A673 (cell line): Measurements from ENCODE around the gene ATP9A. TPM values are rescaled to one million over a fixed set of nuclear protein-coding genes. Genes with fewer than 3 reads are reported as not detected.

Experiments
- BruUV-seq: library from RNA; stranded (reverse); fragments of 400-500 nt; replicated peaks from 2 replicates; lab custom pipeline; 2021; lab: Mats Ljungman, UMichigan
- CTCF ChIA-PET: fragments of 300-600 bp; sonication (Branson Sonifier 250); formaldehyde crosslinking; loops from one replicate; lab custom pipeline; 2022; ENCODE audit warnings: antibody characterized with exemption; lab: Charles Lee
- POLR2A ChIA-PET: fragments of 300-600 bp; sonication (Branson Sonifier 250); formaldehyde crosslinking; loops from one replicate; lab custom pipeline; 2022; ENCODE audit warnings: antibody characterized with exemption; ENCODE audit not compliant: low non-redundant PET; lab: Charles Lee
- DNase-seq: peaks from one replicate; pipeline ENCODE4 v3.0.0-alpha.2; 2015; ENCODE audit warnings: low spot score
- H3K27ac ChIP-seq: fragments of 200-600 bp; sonication (generic); 2 replicates; pipeline ENCODE4 v1.5.1; 2016; ENCODE audit warnings: mixed run types, low read depth, mild to moderate bottlenecking, mixed read lengths, antibody characterized with exemption, low read length; ENCODE audit not compliant: poor library complexity, severe bottlenecking
- H3K27me3 ChIP-seq: fragments of 200-600 bp; sonication (generic); replicated peaks from 2 replicates; pipeline ENCODE4 v1.6.1; 2017; ENCODE audit warnings: mixed run types, low read depth, mild to moderate bottlenecking, mixed read lengths, antibody characterized with exemption, low read length; ENCODE audit not compliant: insufficient read depth, poor library complexity
- H3K36me3 ChIP-seq: fragments of 200-600 bp; sonication (generic); 2 replicates; pipeline ENCODE4 v1.6.1; 2016; ENCODE audit warnings: mixed run types, mild to moderate bottlenecking, mixed read lengths, antibody characterized with exemption, low read length; ENCODE audit not compliant: insufficient read depth, poor library complexity, severe bottlenecking
- H3K4me1 ChIP-seq: fragments of 200-600 bp; sonication (generic); 2 replicates; pipeline ENCODE4 v1.6.1; 2017; ENCODE audit warnings: mixed run types, mild to moderate bottlenecking, mixed read lengths, antibody characterized with exemption, low read length; ENCODE audit not compliant: insufficient read depth, poor library complexity, severe bottlenecking
- H3K4me3 ChIP-seq: fragments of 200-600 bp; sonication (generic); 2 replicates; pipeline ENCODE4 v1.5.1; 2016; ENCODE audit warnings: low read depth, mixed run types, mild to moderate bottlenecking, mixed read lengths, low read length; ENCODE audit not compliant: poor library complexity, severe bottlenecking
- H3K9me3 ChIP-seq: fragments of 200-600 bp; sonication (generic); 2 replicates; pipeline ENCODE4 v1.6.1; 2016; ENCODE audit warnings: mixed run types, low read depth, mild to moderate bottlenecking, mixed read lengths, antibody characterized with exemption, low read length; ENCODE audit not compliant: poor library complexity, severe bottlenecking
- CTCF ChIP-seq: fragments of 300-800, 200-600 bp; sonication (generic); conservative IDR thresholded peaks from 2 replicates; pipeline ENCODE4 v1.5.1; 2017; ENCODE audit warnings: low read depth, mild to moderate bottlenecking, antibody characterized with exemption, low read length, moderate library complexity, mixed read lengths
- EZH2 ChIP-seq: fragments of 200-600 bp; sonication (generic); IDR thresholded peaks from 2 replicates; pipeline ENCODE4 v1.6.1; 2017; ENCODE audit warnings: borderline replicate concordance, low read depth, mild to moderate bottlenecking, mixed read lengths, antibody characterized with exemption, low read length; ENCODE audit not compliant: poor library complexity, severe bottlenecking
- intact Hi-C: fragments of 100-400 bp; cut with micrococcal nuclease; formaldehyde crosslinking; loops from one replicate; pipeline ENCODE4 v1.10.0; 2022; ENCODE audit not compliant: unreplicated experiment
- total RNA-seq: library from RNA; stranded (reverse); gene quantifications from 2 replicates; pipeline ENCODE4 v1.2.3, GENCODE V29; 2021

The ATP9A gene
- total RNA-seq, 1 experiment from 2014 or later: 31.2 TPM

GRCh38 chr20:51562027-51562331, 206.2 kb downstream of the ATP9A start:
- CTCF ChIA-PET: interaction anchor here (1.1 kb wide), 1 partner anchor 521 kb away, joined by 3 read pairs; no protein-coding TSS in a partner anchor
- Histone ChIP-seq H3K27me3 (no peaks in the 10 kb centered on the region), H3K9me3 (no peaks in the 10 kb centered on the region), H3K4me3 (peak overlapping the region; percentile 57), H3K27ac (no peak overlapping the region), H3K4me1 (peaks cover 26% of the 10 kb centered on the region), H3K36me3 (no peaks in the 10 kb centered on the region)
- POLR2A ChIA-PET: interaction anchor here (0.6 kb wide), 1 partner anchor 633 kb away, joined by 3 read pairs; no protein-coding TSS in a partner anchor
- no TSS peak for BruUV-seq
- DNase-seq: peak; percentile 58
- intact Hi-C loops: no loop called here
- TF ChIP-seq EZH2: no peak
- TF ChIP-seq CTCF: no peak

- no peak for DNase-seq
- Histone ChIP-seq H3K9me3 (no peaks in the 10 kb centered on the region), H3K27me3 (no peaks in the 10 kb centered on the region), H3K4me3 (peak overlapping the region; percentile 57), H3K36me3 (no peaks in the 10 kb centered on the region), H3K27ac (no peak overlapping the region), H3K4me1 (peaks cover 26% of the 10 kb centered on the region)
- CTCF ChIA-PET: no interaction called here
- TSS peak; percentile 29 for BruUV-seq
- POLR2A ChIA-PET: no interaction called here
- no peak for TF ChIP-seq CTCF
- no peak for TF ChIP-seq EZH2
- intact Hi-C loops: loop anchor here (2.0 kb wide), 1 partner anchor 68 kb away; no protein-coding TSS in a partner anchor
Measured at GRCh38 chr20:51560550-51561307, 207.5 kb downstream of the ATP9A start.

- H3K36me3 ChIP-seq: no peaks in the 10 kb centered on the region
- CTCF ChIA-PET: no interaction called here
- BruUV-seq: no TSS peak
- no peaks in the 10 kb centered on the region for H3K27me3 ChIP-seq
- intact Hi-C loops: loop anchor here (2.0 kb wide), 1 partner anchor 67 kb away; no protein-coding TSS in a partner anchor
- no peak overlapping the region for H3K4me3 ChIP-seq
- POLR2A ChIA-PET: no interaction called here
- no peak for TF ChIP-seq CTCF
- no peak for TF ChIP-seq EZH2
- H3K27ac ChIP-seq: no peak overlapping the region
- no peaks in the 10 kb centered on the region for H3K9me3 ChIP-seq
- DNase-seq: no peak
- peaks cover 26% of the 10 kb centered on the region for H3K4me1 ChIP-seq
Measured at GRCh38 chr20:51560042-51560441, 208.1 kb downstream of the ATP9A start.
